Stimulated activated CD4-positive, alpha-beta T cell treated with anti-CD3 and anti-CD28 coated beads, TNF-alpha, amount 100 ng/mL, for 24 hours (primary cell): ENCODE data around the gene MSH4.
"Not testable (repeated sequence)": the region's sequence is repeated elsewhere in the genome, so short reads cannot be mapped to it uniquely, and the experiment has no call there.

Experiments used
- DNase-seq, 3 experiments: peaks; one replicate each; pipeline ENCODE4 v3.0.0-alpha.2; 2020; ENCODE audit warnings: low read depth in 3 of 3

Gene MSH4

GRCh38 chr1:75932304-75932703 lies 135.6 kb downstream of the MSH4 start, which contains the start of gene ASB17:
ASB17 (minus strand) TSS chr1:75932404; CDS start chr1:75932291, 113 bp downstream.
- no peak for DNase-seq

- no peak for DNase-seq
These were observed 140.4 kb downstream of the MSH4 start for GRCh38 chr1:75937034-75937433.

DNA sequence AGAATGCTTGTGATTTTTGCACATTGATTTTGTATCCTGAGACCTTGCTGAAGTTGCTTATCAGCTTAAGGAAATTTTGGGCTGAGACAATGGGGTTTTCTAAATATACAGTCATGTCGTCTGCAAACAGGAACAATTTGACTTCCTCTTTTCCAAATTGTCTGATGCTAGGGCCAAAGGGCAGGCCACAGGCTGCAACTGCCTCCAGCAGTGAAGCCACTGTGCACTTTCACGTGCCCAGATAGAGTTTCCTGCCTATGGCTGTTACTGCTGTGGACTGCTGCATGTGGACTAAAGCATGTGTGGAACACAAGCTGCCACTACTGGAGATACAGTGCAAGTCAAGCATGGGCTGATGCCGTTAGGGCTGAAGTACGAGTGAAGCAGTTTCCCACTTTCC lies 146.4 kb downstream of the MSH4 start:
- not testable (repeated sequence) for DNase-seq

GRCh38 chr1:75950176-75950575 lies 153.5 kb downstream of the MSH4 start:
- DNase-seq: no peak

DNA sequence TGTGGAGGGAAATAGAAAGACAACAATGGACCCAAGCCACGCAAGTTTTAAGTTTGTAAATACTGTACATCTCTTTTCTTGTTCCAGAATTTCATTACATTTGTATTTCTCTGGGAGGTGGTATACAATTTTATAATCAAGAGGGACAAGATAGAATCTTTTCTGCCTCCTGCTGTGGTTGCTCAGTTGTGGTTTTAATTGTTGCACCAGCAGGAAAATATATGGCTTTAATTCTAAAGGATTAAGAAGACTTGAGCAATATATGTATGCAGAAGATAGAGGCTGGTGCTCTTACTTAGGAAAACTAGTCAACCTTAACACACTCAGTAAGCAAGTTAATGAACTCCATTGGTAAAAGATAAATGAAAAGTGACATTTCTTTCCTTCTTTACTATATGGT lies 155.3 kb downstream of the MSH4 start:
- no peak for DNase-seq

DNA sequence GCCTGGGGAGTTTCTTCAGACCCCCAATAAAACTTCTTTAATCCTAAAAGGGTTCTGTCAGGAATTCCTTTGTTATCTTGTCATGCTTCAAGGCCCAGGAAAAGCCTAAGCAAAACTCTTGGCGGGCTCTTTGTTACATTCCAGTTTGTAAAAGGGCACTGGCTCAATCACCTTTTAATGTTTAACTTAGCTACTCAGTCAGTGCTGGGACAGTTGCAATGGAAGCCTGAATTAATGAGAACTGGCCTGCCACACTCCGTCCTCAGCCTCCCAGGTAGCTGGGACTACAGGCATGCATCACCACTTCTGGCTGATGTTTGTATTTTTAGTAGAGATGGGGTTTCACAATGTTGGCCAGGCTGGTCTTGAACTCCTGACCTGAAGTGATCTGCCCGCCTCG lies 156.8 kb downstream of the MSH4 start:
- no peak for DNase-seq

DNA sequence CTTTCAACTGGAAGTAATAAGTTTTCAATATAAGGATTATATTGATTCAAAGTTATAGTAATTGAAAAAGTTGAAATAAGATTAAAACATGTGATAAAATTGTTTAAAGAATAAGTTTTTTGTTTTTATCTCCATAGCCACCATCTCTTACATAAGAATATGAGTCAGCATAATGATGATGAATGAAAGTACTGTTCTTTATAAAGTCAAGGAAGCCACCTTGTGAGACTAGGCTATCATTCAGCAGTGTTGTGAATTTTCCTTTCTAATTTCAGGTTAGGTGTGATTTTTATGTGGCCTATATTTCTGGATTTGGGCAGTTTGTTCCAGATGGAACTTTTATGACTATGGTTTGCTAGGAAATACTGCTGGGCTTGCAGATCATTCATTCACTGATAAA lies 157.9 kb downstream of the MSH4 start:
- DNase-seq: no peak
